Airway epithelial cell (primary cell): ENCODE measurements around the gene SEZ6L. TPM values are rescaled to one million over a fixed set of nuclear protein-coding genes. Genes with fewer than 3 reads are reported as not detected.

Experiments
- total RNA-seq: library from RNA; depleted of rRNA; stranded (reverse); fragments of >200 nt; gene quantifications from 2 replicates; pipeline ENCODE4 v1.2.3, GENCODE V29; 2015

SEZ6L gene
- not detected in 2 replicates for total RNA-seq

GRCh38 chr22:26169315-26170111, at the start of gene SEZ6L:
SEZ6L (plus strand) TSS chr22:26169462; CDS start chr22:26169670, 208 bp downstream.

GRCh38 chr22:26428515-26429457, 259.5 kb downstream of the SEZ6L start, which contains the start of gene ASPHD2:
ASPHD2 (plus strand) TSS chr22:26429260; CDS start chr22:26433616, 4,356 bp downstream.

